Stimulated activated naive CD8-positive, alpha-beta T cell treated with anti-CD3 and anti-CD28 coated beads, Interleukin-15, amount 100 ng/mL, for 72 hours (primary cell): ENCODE results near the gene WNT7B.

Experiments
- ATAC-seq: fragments of 150-1000 bp; cut with Tn5 transposase; 2 replicates; pipeline ENCODE4 v1.10.0; 2021; ENCODE audit warnings: mild to moderate bottlenecking, moderate library complexity
- DNase-seq, 2 donors: peaks; one replicate each; pipeline ENCODE4 v3.0.0; 2021 to 2022
- H3K27ac Mint-ChIP-seq, 2 donors: one replicate each; pipeline ENCODE4 v1.8.0; 2022; ENCODE audit warnings: mild to moderate bottlenecking in 2 of 2, mixed read lengths in 2 of 2, moderate library complexity in 2 of 2
- H3K27me3 Mint-ChIP-seq: one replicate; pipeline ENCODE4 v1.8.0; 2022; ENCODE audit warnings: mixed read lengths
- H3K4me1 Mint-ChIP-seq: one replicate; pipeline ENCODE4 v1.8.0; 2022; ENCODE audit warnings: mild to moderate bottlenecking, mixed read lengths
- H3K4me3 Mint-ChIP-seq, 2 donors: one replicate each; pipeline ENCODE4 v1.8.0; 2022; ENCODE audit warnings: mild to moderate bottlenecking in 2 of 2, mixed read lengths in 2 of 2, moderate library complexity in 1 of 2
- H3K9me3 Mint-ChIP-seq, 2 donors: one replicate each; pipeline ENCODE4 v1.8.0; 2022; ENCODE audit warnings: mixed read lengths in 2 of 2

WNT7B gene

GRCh38 chr22:45971408-45972028 is 5.4 kb downstream of the WNT7B start:
- ATAC-seq (no peak), DNase-seq (no peak)
- Mint-ChIP-seq H3K27me3 (peaks cover 85% of the 10 kb centered on the region), H3K9me3 (no peaks in the 10 kb centered on the region), H3K4me3 (no peak overlapping the region), H3K4me1 (peaks cover 32% of the 10 kb centered on the region), H3K27ac (no peak overlapping the region)

- H3K27me3 Mint-ChIP-seq = peaks cover 91% of the 10 kb centered on the region
- H3K4me3 Mint-ChIP-seq = peak overlapping the region in 1 of 2 donors; percentile 44
- no peaks in the 10 kb centered on the region for H3K9me3 Mint-ChIP-seq
Observed at GRCh38 chr22:45970705-45971407, 6.1 kb downstream of the WNT7B start.

GRCh38 chr22:45969801-45970470 is 7.0 kb downstream of the WNT7B start:
- H3K27ac Mint-ChIP-seq = no peak overlapping the region
- no peak for ATAC-seq
- H3K4me3 Mint-ChIP-seq = no peak overlapping the region
- H3K9me3 Mint-ChIP-seq = no peaks in the 10 kb centered on the region
- H3K4me1 Mint-ChIP-seq = peaks cover 29% of the 10 kb centered on the region
- H3K27me3 Mint-ChIP-seq = peaks cover 93% of the 10 kb centered on the region
- no peak for DNase-seq

More at GRCh38 chr22:45970705-45971407, 6.1 kb downstream of the WNT7B start:
- Mint-ChIP-seq H3K27ac (no peak overlapping the region), H3K4me1 (peaks cover 32% of the 10 kb centered on the region)
- no peak for ATAC-seq
- no peak for DNase-seq

GRCh38 chr22:45969414-45969799 is 7.6 kb downstream of the WNT7B start:
- peaks cover 24% of the 10 kb centered on the region for H3K4me1 Mint-ChIP-seq
- ATAC-seq = no peak

GRCh38 chr22:45968751-45969413 is 8.1 kb downstream of the WNT7B start:
- ATAC-seq (no peak), DNase-seq (no peak)
- Mint-ChIP-seq H3K4me1 (peaks cover 19% of the 10 kb centered on the region), H3K9me3 (no peaks in the 10 kb centered on the region), H3K27me3 (peaks cover 88% of the 10 kb centered on the region), H3K4me3 (no peak overlapping the region), H3K27ac (no peak overlapping the region)

More at GRCh38 chr22:45969414-45969799, 7.6 kb downstream of the WNT7B start:
- no peak for DNase-seq
- Mint-ChIP-seq H3K27ac (no peak overlapping the region), H3K9me3 (no peaks in the 10 kb centered on the region), H3K4me3 (no peak overlapping the region), H3K27me3 (peaks cover 93% of the 10 kb centered on the region)

- ATAC-seq (no peak), DNase-seq (no peak)
- peaks cover 80% of the 10 kb centered on the region for H3K27me3 Mint-ChIP-seq
- H3K27ac Mint-ChIP-seq = no peak overlapping the region
- H3K4me3 Mint-ChIP-seq = no peak overlapping the region
- no peaks in the 10 kb centered on the region for H3K9me3 Mint-ChIP-seq
- peaks cover 17% of the 10 kb centered on the region for H3K4me1 Mint-ChIP-seq
Observed at GRCh38 chr22:45968003-45968650, 8.8 kb downstream of the WNT7B start.

GRCh38 chr22:45966895-45967365 is 10.0 kb downstream of the WNT7B start:
- DNase-seq (no peak), ATAC-seq (peak; percentile 29)
- peaks cover 71% of the 10 kb centered on the region for H3K27me3 Mint-ChIP-seq
- no peaks in the 10 kb centered on the region for H3K9me3 Mint-ChIP-seq
- no peak overlapping the region for H3K4me3 Mint-ChIP-seq
- H3K27ac Mint-ChIP-seq = no peak overlapping the region
- H3K4me1 Mint-ChIP-seq = peaks cover 17% of the 10 kb centered on the region

- H3K4me1 Mint-ChIP-seq = peaks cover 16% of the 10 kb centered on the region
- no peaks in the 10 kb centered on the region for H3K9me3 Mint-ChIP-seq
- peaks cover 69% of the 10 kb centered on the region for H3K27me3 Mint-ChIP-seq
- no peak overlapping the region for H3K4me3 Mint-ChIP-seq
- ATAC-seq = peak; percentile 33
- H3K27ac Mint-ChIP-seq = no peak overlapping the region
- no peak for DNase-seq
Observed at GRCh38 chr22:45966320-45966894, 10.6 kb downstream of the WNT7B start.

- Mint-ChIP-seq H3K4me3 (no peak overlapping the region), H3K4me1 (peaks cover 8% of the 10 kb centered on the region), H3K27ac (no peak overlapping the region), H3K27me3 (peaks cover 61% of the 10 kb centered on the region), H3K9me3 (no peaks in the 10 kb centered on the region)
- no peak for DNase-seq
- no peak for ATAC-seq
Observed at GRCh38 chr22:45965563-45965962, 11.4 kb downstream of the WNT7B start.

GRCh38 chr22:45964926-45965527 is 11.9 kb downstream of the WNT7B start:
- no peak overlapping the region for H3K4me3 Mint-ChIP-seq
- ATAC-seq = no peak
- no peaks in the 10 kb centered on the region for H3K9me3 Mint-ChIP-seq
- H3K27ac Mint-ChIP-seq = peak overlapping the region in 1 of 2 donors; percentile 84
- no peak for DNase-seq
- H3K27me3 Mint-ChIP-seq = peaks cover 55% of the 10 kb centered on the region
- H3K4me1 Mint-ChIP-seq = peaks cover 8% of the 10 kb centered on the region

- ATAC-seq (no peak), DNase-seq (no peak)
- Mint-ChIP-seq H3K9me3 (no peaks in the 10 kb centered on the region), H3K4me1 (peaks cover 1% of the 10 kb centered on the region), H3K27me3 (peaks cover 49% of the 10 kb centered on the region), H3K27ac (no peak overlapping the region), H3K4me3 (no peak overlapping the region)
Observed at GRCh38 chr22:45964372-45964771, 12.6 kb downstream of the WNT7B start.

GRCh38 chr22:45963821-45964220 is 13.1 kb downstream of the WNT7B start:
- H3K4me1 Mint-ChIP-seq = no peaks in the 10 kb centered on the region
- H3K27me3 Mint-ChIP-seq = peaks cover 43% of the 10 kb centered on the region
- H3K27ac Mint-ChIP-seq = no peak overlapping the region
- DNase-seq = no peak
- no peak overlapping the region for H3K4me3 Mint-ChIP-seq
- ATAC-seq = no peak
- no peaks in the 10 kb centered on the region for H3K9me3 Mint-ChIP-seq

- DNase-seq (no peak), ATAC-seq (no peak)
- Mint-ChIP-seq H3K4me1 (no peaks in the 10 kb centered on the region), H3K9me3 (no peaks in the 10 kb centered on the region), H3K4me3 (no peak overlapping the region), H3K27ac (no peak overlapping the region), H3K27me3 (peaks cover 34% of the 10 kb centered on the region)
Observed at GRCh38 chr22:45962756-45963324, 14.1 kb downstream of the WNT7B start.

- no peak for DNase-seq
- Mint-ChIP-seq H3K27ac (no peak overlapping the region), H3K4me3 (no peak overlapping the region), H3K9me3 (no peaks in the 10 kb centered on the region), H3K4me1 (no peaks in the 10 kb centered on the region), H3K27me3 (peaks cover 30% of the 10 kb centered on the region)
- no peak for ATAC-seq
Observed at GRCh38 chr22:45962434-45962718, 14.6 kb downstream of the WNT7B start.
